CD4-positive, alpha-beta T cell treated with Interleukin-6 at 100 ng/mL for 8 hours (primary cell): ENCODE results near the gene CABLES1.
"Not testable (repeated sequence)": the region's sequence is repeated elsewhere in the genome, so short reads cannot be mapped to it uniquely, and the experiment has no call there.

Experiments used
- DNase-seq: peaks from one replicate; pipeline ENCODE4 v3.0.0-alpha.2; 2020; ENCODE audit warnings: mixed read lengths, low spot score

CABLES1 gene

DNA sequence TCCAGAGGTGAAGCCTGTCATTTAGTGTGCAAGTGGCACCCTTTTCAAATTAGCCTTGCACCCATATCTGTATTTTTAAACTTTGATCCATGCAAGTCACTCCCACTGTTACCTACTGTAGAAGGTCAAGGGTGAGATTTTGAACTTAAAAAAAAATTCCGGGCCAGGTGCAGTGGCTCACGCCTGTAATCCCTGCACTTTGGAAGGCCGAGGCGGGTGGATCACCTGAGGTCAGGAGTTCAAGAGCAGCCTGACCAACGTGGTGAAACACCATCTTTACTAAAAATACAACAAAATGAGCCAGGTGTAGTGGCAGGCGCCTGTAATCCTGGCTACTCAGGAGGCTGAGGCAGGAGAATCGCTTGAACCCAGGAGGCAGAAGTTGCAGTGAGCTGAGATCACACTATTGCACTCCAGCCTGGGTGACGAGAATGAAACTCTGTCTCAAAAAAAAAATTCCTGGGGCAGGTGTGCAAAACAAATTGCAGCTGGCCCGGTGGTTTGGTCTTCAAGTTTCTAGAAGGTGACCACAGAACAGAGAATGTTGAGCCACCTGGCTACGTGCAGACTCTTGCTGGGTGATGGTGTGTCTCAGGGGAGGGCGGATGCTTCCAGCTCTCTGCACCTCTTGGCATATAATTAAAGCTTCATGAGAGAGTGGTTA is 106.7 kb downstream of the CABLES1 start:
- DNase-seq = not testable (repeated sequence)

DNA sequence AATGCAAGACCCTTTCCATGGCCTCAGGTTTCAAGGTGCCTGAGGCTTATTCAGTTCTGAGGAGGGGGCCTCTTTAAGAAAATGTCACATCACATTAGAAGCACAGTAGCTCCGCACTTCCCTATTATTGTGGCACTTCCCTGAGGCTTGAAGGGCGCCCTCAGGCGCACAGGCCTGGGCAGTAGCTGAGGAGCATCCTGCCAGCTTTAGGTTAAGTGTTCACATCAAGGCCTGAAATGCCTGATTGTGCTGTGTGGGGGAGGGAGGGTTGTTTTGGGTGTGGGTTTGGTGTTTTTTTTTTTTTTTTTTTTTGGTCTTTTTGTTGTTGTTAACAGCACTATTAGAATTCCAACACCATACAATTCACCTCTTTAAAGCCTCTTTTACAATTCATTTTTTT is 107.9 kb downstream of the CABLES1 start:
- DNase-seq = no peak

GRCh38 chr18:23243816-23244215 is 108.5 kb downstream of the CABLES1 start:
- DNase-seq = no peak

- DNase-seq = no peak
These were observed 109.1 kb downstream of the CABLES1 start for GRCh38 chr18:23244401-23244800.

GRCh38 chr18:23245461-23245860 is 110.2 kb downstream of the CABLES1 start:
- no peak for DNase-seq

DNA sequence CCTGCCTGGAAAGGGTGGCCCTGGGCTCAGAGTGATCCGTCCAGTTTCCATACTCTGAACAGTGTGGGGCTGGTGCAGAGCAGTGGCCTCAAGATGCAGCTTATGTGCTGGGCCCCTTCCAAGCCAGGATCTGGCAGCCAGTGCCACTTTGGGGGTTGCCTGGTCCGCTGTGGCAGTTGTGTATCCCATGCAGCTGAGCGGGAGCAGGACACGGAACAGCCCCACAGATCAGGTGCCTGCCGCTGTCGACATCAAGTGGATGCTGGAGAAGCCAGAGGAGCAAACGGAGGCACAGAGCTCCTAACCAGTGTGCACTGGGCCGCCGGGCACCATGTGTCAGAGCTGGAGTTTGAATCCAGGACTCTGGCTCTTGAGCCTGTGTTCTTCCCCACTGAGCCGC is 112.0 kb downstream of the CABLES1 start:
- no peak for DNase-seq

DNA sequence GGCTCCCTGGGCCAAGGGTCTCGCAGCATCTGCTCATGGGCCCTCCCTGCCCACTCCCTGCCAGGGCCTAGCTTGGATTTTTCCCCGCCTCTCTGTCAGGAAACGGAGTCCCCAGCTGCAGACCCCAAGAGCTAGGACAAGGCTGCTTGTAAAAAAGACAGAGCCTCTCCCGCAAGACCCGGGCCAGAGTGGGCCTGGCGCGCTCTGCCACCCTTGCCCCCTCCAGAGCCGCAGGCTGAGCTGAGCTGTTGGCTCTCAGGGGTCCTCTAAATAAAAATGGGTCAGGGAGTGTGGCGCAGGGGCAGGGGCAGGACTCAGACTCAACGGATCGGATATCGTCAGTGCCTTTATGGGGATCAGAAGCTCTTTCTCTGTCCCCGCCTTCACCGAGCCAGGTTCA is 112.6 kb downstream of the CABLES1 start:
- DNase-seq = no peak

DNA sequence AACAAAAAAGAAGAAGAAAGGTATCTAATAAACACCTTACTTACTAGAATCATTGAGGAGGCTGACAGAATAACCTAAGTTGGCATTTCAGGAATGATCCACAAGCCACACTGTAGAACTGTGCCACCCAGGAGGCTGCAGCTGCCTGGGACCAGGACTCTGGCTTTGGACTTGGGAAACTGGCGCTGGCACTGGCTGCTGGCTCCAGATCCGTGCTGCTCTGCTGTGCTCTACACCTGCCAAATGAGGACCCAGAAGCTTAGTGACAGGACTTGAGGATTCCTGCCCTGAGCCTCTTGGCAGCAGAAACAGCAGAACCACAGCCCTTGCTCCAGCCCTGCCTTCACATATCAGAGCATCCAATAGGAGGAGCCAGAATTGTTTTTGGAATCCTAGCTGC is 113.5 kb downstream of the CABLES1 start:
- no peak for DNase-seq

- DNase-seq = no peak
These were observed 114.1 kb downstream of the CABLES1 start for GRCh38 chr18:23249348-23249747.

DNA sequence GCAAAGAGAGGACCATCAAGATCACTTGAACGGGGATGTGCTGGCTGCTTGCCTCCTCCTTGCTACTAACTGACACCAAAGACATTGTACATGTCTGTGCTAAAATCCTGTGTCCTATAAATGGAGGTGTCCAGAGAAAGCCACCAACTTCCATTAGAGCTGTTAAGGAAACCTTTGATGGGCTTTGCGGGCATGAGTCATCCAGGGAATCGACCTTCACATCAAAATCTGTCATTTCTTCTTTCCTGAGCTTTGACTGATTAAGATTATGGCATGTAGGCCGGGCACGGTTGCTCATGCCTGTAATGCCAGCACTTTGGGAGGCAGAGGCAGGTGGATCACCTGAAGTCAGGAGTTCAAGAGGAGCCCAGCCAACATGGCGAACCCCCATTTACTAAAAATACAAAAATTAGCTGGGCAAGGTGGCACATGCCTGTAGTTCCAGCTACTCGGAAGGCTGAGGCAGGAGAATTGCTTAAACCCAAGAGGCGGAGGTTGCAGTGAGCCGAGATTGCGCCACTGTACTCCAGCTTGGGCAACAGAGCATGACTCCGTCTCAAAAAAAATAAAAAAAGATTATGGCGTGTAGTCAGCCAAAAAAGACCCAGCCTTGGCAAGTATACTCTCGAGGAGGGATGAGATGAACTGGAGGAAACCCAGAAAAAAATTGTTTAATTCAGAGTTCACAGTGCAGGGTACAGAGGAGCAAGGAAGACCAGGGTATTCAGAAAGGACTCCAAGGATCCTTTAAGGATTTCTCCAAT is 115.8 kb downstream of the CABLES1 start:
- DNase-seq = no peak

DNA sequence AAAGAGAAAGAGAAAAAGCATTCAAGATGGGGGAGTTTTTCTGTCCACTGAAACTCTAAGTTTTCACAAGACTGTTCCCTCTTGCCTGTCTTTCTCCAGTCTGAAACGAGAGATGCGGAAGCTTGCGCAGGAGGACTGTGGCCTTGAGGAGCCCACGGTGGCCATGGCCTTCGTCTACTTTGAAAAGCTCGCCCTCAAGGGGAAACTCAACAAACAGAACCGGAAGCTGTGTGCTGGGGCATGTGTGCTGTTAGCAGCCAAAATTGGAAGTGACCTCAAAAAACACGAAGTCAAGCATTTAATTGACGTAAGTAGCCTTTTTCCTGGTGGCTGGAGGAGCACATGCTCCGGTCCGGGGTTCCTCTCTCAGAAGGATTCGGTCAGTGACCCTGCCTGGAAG is 118.3 kb downstream of the CABLES1 start:
- DNase-seq = no peak

DNA sequence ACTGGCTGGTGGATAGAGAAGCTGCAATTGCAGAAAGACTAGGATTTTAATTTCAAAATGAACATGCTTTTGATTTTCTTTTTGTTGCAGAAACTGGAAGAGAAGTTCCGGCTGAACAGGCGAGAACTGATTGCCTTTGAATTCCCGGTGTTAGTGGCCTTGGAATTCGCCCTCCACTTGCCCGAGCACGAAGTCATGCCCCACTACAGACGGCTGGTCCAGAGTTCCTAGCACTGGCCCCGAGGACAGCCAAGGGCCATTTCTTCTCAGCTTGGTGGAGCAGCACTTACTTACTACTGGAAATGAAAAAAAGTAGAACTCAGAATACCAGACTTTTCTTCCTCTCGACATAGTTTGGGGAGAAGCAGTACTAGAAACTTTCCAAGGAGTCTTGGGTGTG is 121.9 kb downstream of the CABLES1 start:
- no peak for DNase-seq

GRCh38 chr18:23257686-23258565 is 122.6 kb downstream of the CABLES1 start:
- DNase-seq = no peak

DNA sequence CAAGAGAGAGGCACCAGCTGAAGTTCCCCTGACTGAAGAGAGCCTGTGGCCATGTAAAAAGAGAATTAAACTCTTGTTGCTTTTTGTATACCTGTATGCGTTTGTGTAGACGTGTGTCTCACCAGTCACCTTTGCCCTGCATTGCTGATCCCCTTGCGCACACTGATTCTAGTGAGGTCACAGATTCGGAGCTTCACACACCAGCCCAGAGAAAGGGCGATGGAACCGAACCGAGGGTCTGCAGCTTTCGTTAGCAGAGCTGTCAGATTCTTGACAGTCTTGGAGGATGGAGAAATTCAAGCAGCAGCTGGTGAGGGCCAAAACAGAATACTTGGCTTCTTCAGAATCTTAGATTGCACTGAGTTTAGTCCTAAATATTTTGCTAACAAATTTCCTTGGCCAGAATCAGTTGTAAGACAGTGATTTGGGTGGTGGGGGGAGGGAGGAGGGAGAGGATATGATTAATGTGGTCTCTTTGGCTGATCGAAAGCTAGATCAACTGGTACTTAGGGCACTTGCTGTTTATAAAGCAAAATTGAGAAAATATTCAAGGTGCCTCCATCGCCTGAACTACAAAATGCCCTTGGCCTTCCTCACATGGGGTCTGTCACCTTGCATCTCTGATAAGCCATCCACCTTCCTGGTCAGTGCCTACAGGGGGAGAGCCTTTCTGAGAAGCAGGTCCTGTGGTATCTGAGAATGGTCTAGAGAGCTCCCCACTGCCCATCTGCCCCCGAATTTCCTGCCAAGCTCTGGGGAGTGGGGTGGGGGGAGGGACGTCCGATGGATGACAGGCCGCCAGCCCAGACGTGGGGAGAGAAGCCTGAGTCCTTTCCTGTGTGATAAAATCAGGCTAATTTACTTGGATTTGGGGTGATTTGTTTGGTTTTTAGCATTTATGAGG is 123.5 kb downstream of the CABLES1 start:
- no peak for DNase-seq

GRCh38 chr18:23259701-23260681 is 124.7 kb downstream of the CABLES1 start:
- no peak for DNase-seq

GRCh38 chr18:23260926-23261590 is 125.8 kb downstream of the CABLES1 start:
- no peak for DNase-seq

GRCh38 chr18:23263551-23264235 is 128.4 kb downstream of the CABLES1 start:
- DNase-seq = no peak

DNA sequence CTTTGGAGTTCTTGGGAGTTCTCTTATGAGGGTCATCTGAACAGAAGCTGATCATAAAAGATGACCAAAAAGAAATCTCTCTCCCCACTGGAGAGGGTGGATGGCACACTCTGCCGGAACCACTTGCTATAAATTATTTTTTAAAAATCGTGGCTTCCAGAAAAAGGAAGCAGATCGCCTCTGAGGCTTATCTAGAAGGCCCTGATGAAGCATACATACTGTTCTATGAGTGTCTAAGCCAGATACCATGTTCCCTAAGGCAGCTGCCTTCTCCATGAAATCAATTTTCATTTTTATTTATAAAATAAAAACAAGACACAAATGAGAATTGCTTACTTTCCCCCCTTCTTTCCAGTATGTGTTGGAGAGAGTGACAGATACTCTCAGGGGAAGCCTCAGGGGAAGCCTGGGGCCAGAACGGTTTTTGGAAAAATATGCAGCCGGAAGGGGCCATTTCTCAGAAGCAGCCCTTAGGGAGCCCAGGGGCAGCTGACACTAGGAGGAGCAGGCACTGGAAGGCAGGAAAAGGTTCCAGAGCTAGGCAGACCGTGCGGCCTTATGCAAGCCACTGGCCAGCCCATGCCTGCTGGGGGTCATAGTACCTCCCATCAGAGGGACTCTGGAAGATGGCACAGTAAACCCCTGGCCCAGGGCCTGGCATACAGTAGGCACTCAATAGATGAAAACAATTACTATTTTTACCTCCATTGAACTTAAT is 130.6 kb downstream of the CABLES1 start:
- DNase-seq = no peak
